ENCODE results near the gene PDS5A.
"Not testable (repeated sequence)": the region's sequence is repeated elsewhere in the genome, so short reads cannot be mapped to it uniquely, and the experiment has no call there.

Gene PDS5A

DNA sequence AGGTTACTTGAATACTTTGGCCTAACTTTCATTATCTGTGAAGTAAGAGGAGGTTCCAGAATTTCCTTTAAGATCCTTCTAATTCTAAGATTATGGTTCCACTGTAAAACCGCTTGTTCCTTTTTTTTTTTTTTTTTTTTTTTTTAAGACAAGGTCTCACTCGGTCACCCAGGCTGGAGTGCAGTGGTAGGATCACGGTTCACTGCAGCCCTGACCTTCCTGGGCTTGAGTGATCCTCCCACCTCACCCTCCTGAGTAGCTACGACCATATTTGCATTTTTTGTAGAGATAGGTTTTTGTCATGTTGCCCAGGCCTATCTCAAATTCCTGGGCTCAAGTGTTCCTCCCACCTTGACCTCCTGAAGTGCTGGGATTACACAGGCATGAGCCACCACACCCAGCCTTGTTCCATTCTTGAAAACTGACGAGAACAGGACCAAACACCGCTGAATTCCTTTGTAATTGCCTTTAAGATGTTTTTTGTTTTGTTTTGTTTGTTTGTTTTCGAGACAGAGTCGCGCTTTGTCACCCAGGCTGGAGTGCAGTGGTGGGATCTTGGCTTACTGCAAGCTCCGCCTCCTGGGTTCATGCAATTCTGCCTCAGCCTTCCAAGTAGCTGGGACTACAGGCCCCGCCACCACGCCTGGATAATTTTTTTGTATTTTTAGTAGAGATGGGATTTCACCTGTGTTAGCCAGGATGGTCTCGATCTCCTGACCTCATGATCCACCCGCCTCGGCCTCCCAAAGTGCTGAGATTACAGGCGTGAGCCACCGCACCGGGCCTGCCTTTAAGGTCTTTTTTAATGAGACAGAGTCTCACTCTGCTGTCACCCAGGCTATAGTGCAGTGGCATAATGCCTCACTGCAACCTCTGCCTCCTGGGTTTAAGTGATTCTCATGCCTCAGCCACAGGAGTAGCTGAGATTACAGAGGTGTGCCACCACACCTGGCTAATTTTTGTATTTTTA lies 6.8 kb downstream of the PDS5A start:
- peak; percentile 7 to 58 (median 48) for DNase-seq

DNA sequence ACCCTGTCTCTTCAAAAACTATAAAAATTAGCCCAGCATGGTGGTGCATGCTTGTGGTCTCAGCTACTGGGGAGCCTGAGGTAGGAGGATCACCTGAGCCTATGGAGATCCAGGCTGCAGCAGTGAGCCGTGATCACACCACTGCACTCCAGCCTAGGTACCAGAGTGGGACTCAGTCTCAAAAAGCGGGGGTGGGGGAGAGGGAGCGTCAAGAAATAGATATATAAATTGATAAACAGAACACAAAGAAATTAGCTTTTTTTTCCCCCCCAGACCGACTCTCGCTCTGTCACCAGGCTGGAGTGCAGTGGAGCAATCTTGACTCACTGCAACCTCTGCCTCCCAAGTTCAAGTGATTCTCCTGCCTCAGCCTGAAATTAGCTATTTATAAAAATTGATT lies 14.1 kb downstream of the PDS5A start:
- DNase-seq, result no peak

DNA sequence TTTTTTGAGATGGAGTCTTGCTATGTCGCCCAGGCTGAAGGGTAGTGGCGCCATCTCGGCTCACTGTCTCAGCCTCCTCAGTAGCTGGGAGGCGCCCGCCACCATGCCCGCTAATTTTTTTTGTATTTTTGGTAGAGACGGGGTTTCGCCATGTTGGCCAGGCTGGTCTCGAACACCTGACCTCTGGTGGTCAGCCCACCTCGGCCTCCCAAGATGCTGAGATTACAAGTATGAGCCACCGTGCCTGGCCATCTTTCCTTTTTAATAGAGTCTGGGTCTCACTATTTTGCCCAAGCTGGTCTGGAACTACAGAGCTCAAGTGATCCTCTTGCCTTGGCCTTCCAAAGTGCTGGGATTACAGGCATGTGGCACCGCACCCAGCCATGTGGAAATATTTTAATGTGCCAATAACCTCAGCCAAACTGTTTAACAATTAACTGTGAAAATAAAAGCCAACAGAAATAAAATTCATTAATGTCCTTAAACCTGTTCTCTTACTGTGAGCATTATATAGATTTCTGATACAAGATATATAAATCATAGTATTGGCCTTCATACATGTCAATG lies 16.3 kb downstream of the PDS5A start:
- no peak for DNase-seq

DNA sequence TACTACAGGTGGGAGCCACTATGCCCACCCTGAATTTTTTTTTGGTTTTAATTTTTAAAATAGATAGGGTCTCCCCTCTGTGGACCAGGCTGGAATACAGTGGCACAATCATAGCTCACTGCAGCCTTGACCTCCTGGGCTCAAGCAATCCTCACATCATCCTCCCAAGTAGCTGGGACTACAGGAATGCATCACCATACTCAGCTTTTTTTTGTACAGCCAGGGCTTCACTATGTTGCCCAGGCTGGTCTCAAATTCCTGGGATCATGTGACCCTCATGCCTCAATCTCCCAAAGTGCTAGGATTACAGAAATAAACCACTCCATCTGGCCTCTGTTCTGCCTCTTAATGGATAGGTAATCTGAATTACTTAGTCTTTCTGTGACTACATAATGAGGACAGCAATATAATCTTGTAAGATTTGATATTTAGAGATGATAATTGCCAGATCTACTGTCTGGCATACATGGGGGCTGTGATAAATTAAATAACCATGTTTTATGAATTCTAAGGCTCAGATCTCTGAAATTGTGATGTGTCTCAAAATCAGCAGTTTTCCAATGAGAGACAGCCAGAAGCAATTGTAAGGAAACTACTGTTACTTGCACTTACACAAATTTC lies 26.7 kb downstream of the PDS5A start:
- no peak for DNase-seq

DNA sequence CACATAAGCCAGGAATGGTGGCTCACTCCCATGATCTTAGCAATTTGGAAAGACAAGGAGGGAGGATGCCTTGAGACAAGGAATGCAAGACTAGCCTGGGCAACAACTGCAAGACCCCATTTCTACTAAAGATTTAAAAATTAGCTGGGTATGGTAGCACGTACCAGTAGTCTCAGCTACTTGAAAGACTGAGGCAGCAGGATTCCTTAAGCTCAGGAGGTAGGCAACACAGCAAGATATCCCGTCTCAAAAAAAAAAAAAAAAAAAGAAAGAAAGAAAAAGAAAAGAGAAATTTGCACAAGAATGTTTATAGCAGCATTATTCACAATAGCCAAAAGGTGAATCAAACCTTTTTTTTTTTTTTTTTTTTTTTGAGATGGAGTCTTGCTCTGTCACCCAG lies 29.7 kb downstream of the PDS5A start:
- DNase-seq, result no peak

DNA sequence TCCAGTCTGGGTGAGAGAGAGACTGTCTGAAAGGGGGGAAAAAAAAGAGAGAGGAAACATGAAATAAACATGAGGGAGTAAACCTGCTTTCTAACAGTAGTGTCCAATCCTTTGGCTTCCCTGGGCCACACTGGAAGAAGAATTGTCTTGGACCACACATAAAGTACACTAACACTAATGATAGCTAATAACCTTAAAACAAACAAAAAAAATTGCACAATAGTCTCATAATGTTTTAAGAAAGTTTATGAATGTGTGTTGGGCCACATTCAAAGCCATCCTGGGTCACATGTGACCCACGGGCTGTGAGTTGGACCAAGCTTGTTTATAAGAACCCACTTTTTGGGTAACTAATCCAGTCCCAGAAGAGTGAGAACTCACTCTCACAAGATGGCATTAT lies 30.3 kb downstream of the PDS5A start:
- no peak for DNase-seq

DNA sequence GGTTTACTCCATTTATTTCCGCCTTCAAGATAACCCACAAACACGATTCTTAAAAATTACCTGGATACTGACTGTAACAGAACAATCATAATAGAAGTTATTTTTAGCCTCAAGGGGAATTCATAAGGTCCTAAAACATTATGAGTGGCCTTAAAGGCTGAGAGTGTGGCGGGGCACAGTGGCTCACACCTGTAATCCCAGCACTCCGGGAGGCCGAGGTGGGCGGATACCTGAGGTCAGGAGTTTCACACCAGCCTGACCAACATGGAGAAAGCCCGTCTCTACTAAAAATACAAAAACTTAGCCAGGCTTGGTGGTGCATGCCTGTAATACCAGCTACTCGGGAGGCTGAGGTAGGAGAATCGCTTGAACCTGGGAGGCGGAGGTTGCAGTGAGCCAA lies 33.5 kb downstream of the PDS5A start:
- not testable (repeated sequence) for DNase-seq

DNA sequence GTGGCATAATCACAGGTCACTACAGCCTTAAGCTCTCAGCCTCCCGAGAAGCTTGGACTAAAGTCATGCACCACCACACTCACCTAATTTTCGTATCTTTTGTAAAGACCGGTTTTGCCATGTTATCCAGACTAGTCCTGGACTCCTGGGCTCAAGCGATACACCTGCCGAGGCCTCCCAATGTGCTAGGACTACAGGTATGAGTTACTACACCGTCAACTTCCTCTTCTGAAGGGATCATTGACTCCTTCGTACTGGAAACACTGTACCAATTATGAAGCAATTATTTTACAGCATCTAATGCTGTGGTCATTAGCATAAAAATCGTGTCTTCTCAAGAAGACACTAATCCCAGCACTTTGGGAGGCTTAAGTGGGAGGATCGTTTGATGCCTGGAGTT lies 35.2 kb downstream of the PDS5A start:
- DNase-seq, result no peak

DNA sequence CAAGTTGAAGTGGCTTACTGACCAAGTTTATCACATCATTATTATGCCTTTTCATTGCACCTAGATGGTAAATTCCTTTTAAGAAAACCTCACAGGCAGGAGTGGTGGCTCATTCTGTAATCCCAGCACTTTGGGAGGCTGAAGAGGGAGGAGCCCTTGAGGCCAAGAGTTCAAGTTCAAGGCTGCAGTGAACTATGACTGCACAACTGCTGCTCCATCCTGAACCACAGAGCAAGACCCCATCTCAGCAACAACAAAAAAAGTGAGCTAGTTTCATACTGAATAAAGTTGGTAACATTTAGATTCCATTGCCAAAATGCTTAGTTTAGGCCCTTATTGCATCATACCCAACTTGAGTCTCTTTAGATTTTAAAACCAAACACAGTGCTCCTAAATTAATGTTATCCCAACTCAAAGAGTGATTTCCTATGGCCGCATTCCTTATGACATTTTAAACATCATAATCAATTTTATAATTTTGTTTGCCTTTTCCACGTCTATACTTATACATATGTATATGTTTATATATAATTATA lies 36.0 kb downstream of the PDS5A start:
- DNase-seq, result no peak

DNA sequence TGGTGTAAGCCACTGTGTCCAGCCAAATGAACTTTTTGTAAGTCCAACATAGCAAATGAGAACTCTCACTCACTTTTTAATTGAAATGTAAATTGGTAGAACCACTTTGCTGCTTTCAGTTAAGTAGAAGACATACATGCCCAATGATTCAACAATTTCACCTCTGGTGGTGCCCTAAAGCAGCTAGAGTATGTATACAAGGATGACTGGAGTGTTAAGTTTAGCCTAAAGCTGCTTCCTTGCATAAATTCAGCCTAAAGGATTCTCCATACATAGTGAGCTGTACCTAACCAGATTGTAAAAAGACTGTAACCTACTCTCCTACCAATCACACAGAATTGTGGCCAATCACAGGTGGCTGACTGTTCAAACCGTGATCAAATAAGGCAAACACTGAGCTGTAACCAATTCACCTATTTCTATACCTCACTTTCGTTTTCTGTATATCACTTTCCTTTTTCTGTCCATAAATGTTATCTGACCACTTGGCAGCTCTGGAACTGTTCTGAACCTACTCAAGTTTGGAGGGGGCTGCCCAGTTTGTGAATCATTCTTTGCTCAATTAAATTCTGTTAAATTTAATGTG lies 39.9 kb downstream of the PDS5A start:
- DNase-seq, result no peak

DNA sequence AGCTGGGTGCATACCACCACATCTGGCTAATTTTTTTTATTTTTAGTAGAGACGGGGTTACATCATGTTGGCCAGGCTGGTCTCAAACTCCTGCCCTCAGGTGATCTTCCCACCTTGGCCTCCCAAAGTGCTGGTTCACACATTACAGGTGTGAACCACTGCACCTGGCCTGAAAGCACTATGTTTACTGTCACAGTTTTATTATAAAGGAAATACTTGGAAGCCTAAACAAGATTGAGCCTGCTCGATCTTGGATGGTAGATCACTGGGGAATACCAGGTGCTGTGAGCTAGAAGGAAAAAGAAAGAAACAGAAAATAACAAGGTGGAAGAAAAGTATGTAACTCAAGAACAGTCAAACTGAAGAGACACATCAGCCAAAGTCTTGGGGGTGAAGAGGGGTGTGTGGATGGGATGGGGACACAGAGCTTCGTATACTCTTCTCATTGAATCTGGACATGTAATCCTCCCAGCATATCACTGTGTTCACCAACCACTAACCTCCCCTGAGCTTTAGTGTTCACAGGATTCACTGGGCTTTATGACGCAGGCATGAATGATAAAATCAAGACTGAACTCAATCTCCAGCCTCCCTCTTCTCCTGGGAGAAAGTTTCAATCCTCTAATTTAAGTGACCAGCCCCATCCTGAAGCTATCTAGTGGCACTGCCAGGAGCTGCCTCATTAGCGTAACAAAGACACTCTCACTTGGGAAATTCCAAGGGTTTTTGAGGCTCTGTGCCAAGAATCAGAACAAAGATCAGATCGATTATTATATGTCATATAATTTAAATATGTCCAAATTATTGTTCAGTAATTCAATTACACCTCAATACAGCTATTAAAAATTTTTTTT lies 40.9 kb downstream of the PDS5A start:
- no peak for DNase-seq

DNA sequence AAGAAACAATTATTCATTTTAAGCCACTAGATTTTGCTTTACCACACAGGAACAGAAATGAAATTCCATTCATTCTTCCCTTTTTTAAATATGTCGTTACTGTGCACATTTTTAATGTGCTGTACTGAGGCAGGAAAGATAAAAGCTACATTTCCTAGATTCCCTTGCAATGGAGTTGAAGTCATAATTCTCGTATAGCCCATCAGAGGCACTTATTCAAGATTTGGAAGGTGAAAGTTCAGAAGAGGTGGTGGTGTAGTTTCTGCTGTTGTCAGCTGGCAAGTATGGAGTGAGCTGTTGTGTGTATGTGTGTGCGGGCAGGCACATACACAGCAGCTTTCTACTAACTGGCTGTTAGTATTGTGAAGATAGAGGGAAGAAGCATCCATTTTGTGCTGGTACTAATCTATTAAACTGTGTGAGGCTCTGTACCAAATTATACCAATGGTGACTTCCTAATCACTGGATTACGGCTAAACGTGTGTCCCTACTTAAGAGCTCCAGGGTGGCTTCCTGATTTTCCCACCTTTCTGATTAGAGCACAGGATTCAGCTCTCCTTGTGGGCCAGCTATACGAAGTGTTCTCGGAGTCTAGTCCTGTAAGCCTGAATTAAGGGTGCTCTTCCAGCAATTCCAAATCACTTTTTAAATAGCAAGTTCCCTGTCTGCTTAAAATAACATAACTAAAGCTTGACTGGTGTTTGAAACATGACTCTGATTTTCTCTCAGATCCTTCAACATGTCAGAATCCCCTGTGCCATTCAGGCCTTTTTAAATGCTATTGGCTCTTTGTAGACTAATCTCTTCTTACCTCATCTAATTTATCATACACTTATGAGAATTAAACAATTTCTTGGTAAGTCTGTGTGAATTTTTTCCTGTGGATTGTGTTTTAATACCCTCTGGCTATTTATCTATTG lies 43.8 kb downstream of the PDS5A start:
- DNase-seq, result peak in 1 of 4 experiments; percentile 16

DNA sequence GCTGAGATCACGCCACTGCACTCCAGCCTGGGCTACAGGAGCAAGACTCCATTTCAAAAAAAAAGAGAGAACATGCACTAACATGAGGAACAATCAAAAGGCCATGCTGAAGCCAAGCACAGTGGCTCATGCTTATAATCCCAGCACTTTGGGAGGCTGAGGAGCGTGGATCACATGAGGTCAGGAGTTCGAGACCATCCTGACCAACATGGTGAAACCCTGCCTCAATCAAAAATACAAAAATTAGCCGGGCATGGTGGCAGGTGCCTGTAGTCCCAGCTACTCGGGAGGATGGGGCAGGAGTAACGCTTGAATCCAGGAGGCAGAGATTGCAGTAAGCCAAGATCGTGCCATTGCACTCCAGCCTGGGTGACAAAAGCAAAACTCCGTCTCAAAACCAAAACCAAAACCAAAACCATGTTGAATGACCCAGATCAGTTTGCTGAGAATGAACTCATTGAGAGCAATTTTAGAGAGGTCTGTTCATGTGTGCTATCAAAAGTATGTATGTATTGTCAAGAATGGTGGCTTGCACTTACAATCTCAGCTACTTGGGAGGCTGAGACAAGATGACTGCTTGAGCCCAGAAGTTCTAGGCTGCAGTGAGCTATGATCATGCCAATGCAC lies 44.8 kb downstream of the PDS5A start:
- no peak for DNase-seq

DNA sequence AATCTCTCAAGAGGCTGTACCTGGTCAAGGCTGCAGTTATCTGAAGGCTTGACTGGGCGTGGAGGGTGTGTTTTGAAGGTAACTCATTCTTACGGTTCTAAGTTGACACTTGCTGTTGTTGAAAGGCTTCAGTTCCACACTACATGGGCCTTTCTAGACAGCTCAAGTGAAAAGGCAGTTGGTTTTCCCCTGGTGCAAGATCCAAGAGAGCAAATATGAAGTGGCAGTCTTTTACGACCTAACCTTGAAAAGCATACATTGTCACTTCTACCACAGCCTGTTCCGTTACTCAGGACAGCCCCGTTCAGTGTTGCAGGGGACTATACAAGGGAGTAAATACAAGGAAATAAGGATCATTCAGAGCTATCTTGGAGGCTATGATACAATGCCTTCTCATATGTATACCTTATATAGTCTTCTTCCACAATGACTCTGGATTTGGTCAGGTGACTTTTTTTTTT lies 46.2 kb downstream of the PDS5A start:
- no peak for DNase-seq

DNA sequence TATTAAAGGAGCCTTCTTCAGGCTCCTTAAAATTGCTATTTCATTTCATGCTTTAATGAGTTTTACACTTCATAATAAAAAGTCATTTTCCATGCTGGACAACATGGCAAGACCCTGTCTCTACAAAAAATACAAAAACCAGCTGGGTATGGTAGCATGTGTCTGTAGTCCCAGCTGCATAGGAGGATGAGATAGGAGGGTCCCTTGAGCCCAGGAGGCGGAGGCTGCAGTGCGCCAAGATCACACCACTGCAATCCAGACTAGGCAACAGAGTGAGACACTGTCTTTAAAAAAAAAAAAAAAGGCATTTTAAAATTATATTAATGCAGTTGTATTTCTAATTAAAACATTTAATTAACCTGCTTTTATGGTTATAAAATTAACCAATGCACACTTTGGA lies 49.2 kb downstream of the PDS5A start:
- no peak for DNase-seq

DNA sequence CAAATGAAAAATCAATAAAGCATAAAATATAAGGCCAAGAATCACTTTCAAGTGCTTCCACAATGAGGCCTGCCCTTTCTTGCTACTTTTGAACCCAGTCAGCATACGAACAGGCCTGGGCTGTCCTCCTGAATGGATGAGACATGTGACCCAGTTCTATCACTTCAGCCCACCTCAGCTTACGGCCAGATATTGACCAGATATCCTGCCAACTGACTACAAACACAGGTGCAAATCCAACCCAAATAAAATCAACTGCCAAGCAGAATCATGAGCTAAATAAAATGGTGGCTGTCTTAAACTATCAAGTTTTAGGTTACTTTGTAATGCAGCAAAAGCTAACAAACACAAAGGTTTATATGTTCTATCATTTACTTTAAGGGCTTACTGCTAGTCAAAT lies 53.7 kb downstream of the PDS5A start:
- no peak for DNase-seq

DNA sequence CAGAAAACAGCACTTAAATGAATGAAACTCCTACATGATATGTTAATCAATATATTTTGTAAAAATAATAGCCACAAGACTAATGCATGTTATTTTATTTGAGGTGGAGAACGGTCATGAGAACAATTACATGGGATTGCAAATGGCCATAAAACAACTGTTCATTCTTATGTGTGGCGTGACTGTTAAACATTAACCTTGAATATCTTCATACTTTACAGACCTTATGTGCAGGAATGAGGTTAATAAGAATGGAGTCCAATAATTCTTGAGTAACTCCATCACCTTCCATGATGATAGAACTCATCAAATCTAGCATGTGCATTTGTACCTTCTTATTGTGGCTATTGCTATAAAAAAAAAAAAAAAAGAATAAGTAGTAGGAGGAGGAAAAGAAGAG lies 55.3 kb downstream of the PDS5A start:
- DNase-seq, result no peak

DNA sequence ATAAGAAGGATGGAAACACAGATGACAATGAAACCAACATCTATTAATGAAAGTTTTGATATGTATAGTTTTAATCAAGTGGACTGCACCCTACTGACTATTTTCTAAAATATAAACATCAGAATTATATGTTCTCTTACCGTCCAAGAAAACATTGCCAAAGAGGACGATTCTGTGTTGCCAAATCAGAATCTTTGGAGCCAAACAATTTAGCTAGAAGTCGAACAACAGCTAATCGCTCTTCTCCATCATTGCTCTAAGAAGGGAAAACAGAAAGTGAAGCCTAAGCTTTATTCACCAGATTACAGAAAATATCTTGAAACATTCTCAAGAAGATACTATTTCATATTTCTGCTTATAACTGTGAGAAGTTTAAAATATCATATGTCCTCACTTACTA lies 64.2 kb downstream of the PDS5A start:
- DNase-seq, result no peak

DNA sequence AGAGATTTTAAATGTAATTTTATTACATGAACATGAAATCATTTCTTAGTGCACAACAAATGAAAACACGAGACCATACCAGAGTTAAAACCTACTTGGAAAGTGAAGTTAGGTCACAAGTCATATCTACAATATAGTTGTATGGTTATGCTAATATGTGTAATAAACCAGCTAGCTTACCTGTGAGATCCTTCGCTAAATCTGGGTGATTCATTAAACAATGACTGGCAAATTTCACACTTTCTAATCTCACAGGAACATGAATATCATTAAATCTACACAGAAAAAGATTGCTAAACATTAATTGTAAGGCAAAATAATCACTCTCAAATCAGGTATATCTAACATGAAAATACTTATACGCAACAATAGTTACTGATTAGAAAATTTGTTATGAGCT lies 67.6 kb downstream of the PDS5A start:
- DNase-seq, result no peak

DNA sequence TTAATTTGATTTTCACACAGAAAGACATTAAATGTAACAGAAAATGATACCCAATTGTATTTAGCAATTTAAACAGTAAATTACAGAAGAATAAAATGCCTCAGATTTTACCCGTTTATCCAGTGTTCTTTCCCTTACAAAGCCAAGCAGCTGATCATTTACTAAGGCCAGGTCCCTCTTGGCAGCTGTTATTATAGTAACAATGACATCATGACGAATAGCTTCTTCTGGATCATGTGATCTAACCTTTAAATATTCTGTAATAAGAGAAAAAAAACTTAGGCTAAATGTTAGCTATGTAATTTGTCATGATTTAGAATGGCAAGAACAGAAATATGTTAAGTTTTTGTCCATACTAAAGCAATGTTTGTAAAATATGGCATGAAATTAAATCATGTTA lies 69.4 kb downstream of the PDS5A start:
- DNase-seq, result peak in 1 of 4 experiments; percentile 9
